OCI-LY3 (cell line): ENCODE data around the gene KIDINS220.

ENCODE experiments used
- H2AFZ ChIP-seq: fragments of 200-600, 300-600 bp; shearing (Covaris generic); 2 replicates; pipeline ENCODE4 v1.6.0; 2014; ENCODE audit warnings: antibody characterized with exemption, low read depth, low read length
- H3K27ac ChIP-seq: fragments of 200-600, 300-600 bp; sonication (generic); 2 replicates; pipeline ENCODE4 v1.5.1; 2014; ENCODE audit warnings: mild to moderate bottlenecking, low read length, moderate library complexity, mixed read lengths
- H3K27me3 ChIP-seq: fragments of 200-600, 300-600 bp; sonication (generic); 2 replicates; pipeline ENCODE4 v1.6.1; 2014; ENCODE audit warnings: low read depth, low read length, mixed read lengths
- H3K36me3 ChIP-seq: fragments of 200-600, 300-600 bp; sonication (generic); replicated peaks from 2 replicates; pipeline ENCODE3; 2014; ENCODE audit warnings: low read depth, low read length, mixed read lengths
- H3K4me1 ChIP-seq: fragments of 300-600, 200-600 bp; sonication (generic); 2 replicates; pipeline ENCODE4 v1.6.1; 2014; ENCODE audit warnings: low read length, mixed read lengths
- H3K4me2 ChIP-seq: fragments of 200-600, 300-600 bp; sonication (generic); 2 replicates; pipeline ENCODE4 v1.6.1; 2014; ENCODE audit warnings: low read length, mixed read lengths
- H3K4me3 ChIP-seq: fragments of 300-600, 200-600 bp; sonication (generic); 2 replicates; pipeline ENCODE4 v1.5.1; 2014; ENCODE audit warnings: antibody characterized with exemption, mild to moderate bottlenecking, low read length, moderate library complexity
- H3K79me2 ChIP-seq: fragments of 300-600, 200-600 bp; shearing (Covaris generic); 2 replicates; pipeline ENCODE4 v1.6.1; 2014; ENCODE audit warnings: mild to moderate bottlenecking, low read length, mixed read lengths
- H3K9ac ChIP-seq: fragments of 300-600, 200-600 bp; shearing (Covaris generic); 2 replicates; pipeline ENCODE4 v1.6.0; 2014; ENCODE audit warnings: mild to moderate bottlenecking, low read length, moderate library complexity
- H3K9me3 ChIP-seq: fragments of 200-600, 300-600 bp; shearing (Covaris generic); 2 replicates; pipeline ENCODE4 v1.6.1; 2014; ENCODE audit warnings: low read length, mixed read lengths; ENCODE audit not compliant: insufficient read depth
- H4K20me1 ChIP-seq: fragments of 200-600, 300-600 bp; sonication (generic); 2 replicates; pipeline ENCODE4 v1.6.1; 2016; ENCODE audit warnings: low read length, mixed read lengths; ENCODE audit not compliant: insufficient read depth
- CTCF ChIP-seq: fragments of 200-600, 300-600 bp; sonication (generic); IDR thresholded peaks from 2 replicates; pipeline ENCODE4 v1.5.1; 2014; ENCODE audit warnings: antibody characterized with exemption, low read length, low read depth
- EZH2phosphoT487 ChIP-seq: fragments of 200-600 bp; shearing (Covaris generic); IDR thresholded peaks from 2 replicates; pipeline ENCODE4 v1.6.1; 2018; ENCODE audit warnings: antibody characterized with exemption, mixed run types, low read depth

KIDINS220 gene

GRCh38 chr2:8849327-8849726 is 11.9 kb upstream of the KIDINS220 start:
- Histone ChIP-seq H3K9ac (no peak overlapping the region), H3K4me1 (no peaks in the 10 kb centered on the region), H3K9me3 (no peaks in the 10 kb centered on the region), H3K4me2 (no peak overlapping the region), H4K20me1 (no peaks in the 10 kb centered on the region), H3K4me3 (no peak overlapping the region), H3K27ac (no peak overlapping the region), H3K27me3 (peaks cover 8% of the 10 kb centered on the region; the same call in 1 of the 2 replicates), H3K36me3 (no peaks in the 10 kb centered on the region), H3K79me2 (no peaks in the 10 kb centered on the region), H2AFZ (no peak overlapping the region)
- TF ChIP-seq CTCF, result no peak

GRCh38 chr2:8848328-8849100 is 11.1 kb upstream of the KIDINS220 start:
- Histone ChIP-seq H4K20me1 (no peaks in the 10 kb centered on the region), H3K4me2 (no peak overlapping the region), H3K9me3 (no peaks in the 10 kb centered on the region), H3K36me3 (no peaks in the 10 kb centered on the region), H3K27ac (no peak overlapping the region), H3K4me3 (no peak overlapping the region), H2AFZ (no peak overlapping the region), H3K27me3 (peaks cover 3% of the 10 kb centered on the region; the same call in 1 of the 2 replicates), H3K4me1 (no peaks in the 10 kb centered on the region), H3K9ac (no peak overlapping the region), H3K79me2 (no peaks in the 10 kb centered on the region)
- TF ChIP-seq EZH2phosphoT487 (no peak), CTCF (no peak)

GRCh38 chr2:8847400-8847799 is 10.0 kb upstream of the KIDINS220 start:
- TF ChIP-seq EZH2phosphoT487 (no peak), CTCF (no peak)
- Histone ChIP-seq H3K4me1 (no peaks in the 10 kb centered on the region), H3K27me3 (peaks cover 3% of the 10 kb centered on the region; the same call in 1 of the 2 replicates), H3K9me3 (no peaks in the 10 kb centered on the region), H3K4me2 (no peak overlapping the region), H3K9ac (no peak overlapping the region), H3K79me2 (no peaks in the 10 kb centered on the region), H3K4me3 (no peak overlapping the region), H4K20me1 (no peaks in the 10 kb centered on the region), H2AFZ (no peak overlapping the region), H3K36me3 (no peaks in the 10 kb centered on the region), H3K27ac (no peak overlapping the region)

- H3K9me3 ChIP-seq, result no peaks in the 10 kb centered on the region
- no peak overlapping the region for H3K4me2 ChIP-seq
- H3K9ac ChIP-seq, result no peak overlapping the region
- no peaks in the 10 kb centered on the region for H3K36me3 ChIP-seq
- peaks cover 3% of the 10 kb centered on the region; the same call in 1 of the 2 replicates for H3K27me3 ChIP-seq
- H3K27ac ChIP-seq, result no peak overlapping the region
- H3K4me1 ChIP-seq, result no peaks in the 10 kb centered on the region
- H3K4me3 ChIP-seq, result no peak overlapping the region
- no peak overlapping the region for H2AFZ ChIP-seq
- no peaks in the 10 kb centered on the region for H4K20me1 ChIP-seq
- TF ChIP-seq EZH2phosphoT487 (no peak), CTCF (no peak)
- 0 out of 2 replicates have a peak, but pooled peaks cover under 1% of the 10 kb centered on the region for H3K79me2 ChIP-seq
These were observed 4.5 kb upstream of the KIDINS220 start for GRCh38 chr2:8841932-8842331.
